Neural cell (in vitro differentiated cells): Measurements from ENCODE around the gene PYGO1. TPM values are rescaled to one million over a fixed set of nuclear protein-coding genes. Genes with fewer than 3 reads are reported as not detected.

Source experiments
- H2AFZ ChIP-seq: fragments of 200-600, 300-800 bp; sonication (generic), shearing (Covaris generic); 2 replicates; pipeline ENCODE4 v1.6.0; 2014; ENCODE audit warnings: low read depth, mild to moderate bottlenecking, antibody characterized with exemption, low read length, moderate library complexity
- H3F3A ChIP-seq: fragments of 200-600 bp; shearing (Covaris generic); 2 replicates; pipeline ENCODE4 v1.6.1; 2016; ENCODE audit warnings: mild to moderate bottlenecking, moderate library complexity, mixed read lengths, antibody characterized with exemption, low read length; ENCODE audit not compliant: insufficient read depth, poor library complexity, severe bottlenecking
- H3K27ac ChIP-seq: fragments of 200-600, 300-800 bp; sonication (generic), shearing (Covaris generic); 2 replicates; pipeline ENCODE4 v1.5.1; 2014; ENCODE audit warnings: mild to moderate bottlenecking, low read length, moderate library complexity
- H3K27me3 ChIP-seq: fragments of 300-800, 200-600 bp; sonication (generic), shearing (Covaris generic); 2 replicates; pipeline ENCODE4 v1.6.0; 2014; ENCODE audit warnings: mild to moderate bottlenecking, low read depth, low read length, moderate library complexity; ENCODE audit not compliant: insufficient read depth
- H3K36me3 ChIP-seq: fragments of 300-800, 200-600 bp; sonication (generic), shearing (Covaris generic); 2 replicates; pipeline ENCODE4 v1.5.1; 2014; ENCODE audit warnings: mild to moderate bottlenecking, antibody characterized with exemption, low read length, moderate library complexity; ENCODE audit not compliant: insufficient read depth
- H3K4me2 ChIP-seq: fragments of 300-800, 200-600 bp; sonication (generic), shearing (Covaris generic); 2 replicates; pipeline ENCODE4 v1.6.0; 2014; ENCODE audit warnings: mild to moderate bottlenecking, low read length
- H3K4me3 ChIP-seq: fragments of 300-800, 200-600 bp; sonication (generic), shearing (Covaris generic); 2 replicates; pipeline ENCODE4 v1.5.1; 2014; ENCODE audit warnings: mild to moderate bottlenecking, low read length, moderate library complexity
- H3K79me2 ChIP-seq: fragments of 200-600 bp; shearing (Covaris generic); replicated peaks from 2 replicates; pipeline ENCODE4 v1.6.0; 2014; ENCODE audit warnings: mild to moderate bottlenecking, low read length, moderate library complexity; ENCODE audit not compliant: insufficient read depth
- H3K9ac ChIP-seq: fragments of 300-800, 200-600 bp; sonication (generic), shearing (Covaris generic); 2 replicates; pipeline ENCODE4 v1.6.1; 2016; ENCODE audit warnings: mild to moderate bottlenecking, low read length, mixed read lengths
- H3K9me2 ChIP-seq: fragments of 200-600 bp; shearing (Covaris generic); 2 replicates; pipeline ENCODE4 v1.6.1; 2016; ENCODE audit warnings: mild to moderate bottlenecking, low read length, mixed read lengths; ENCODE audit not compliant: insufficient read depth
- H3K9me3 ChIP-seq: fragments of 200-600, 300-800 bp; sonication (generic), shearing (Covaris generic); 2 replicates; pipeline ENCODE4 v1.6.1; 2016; ENCODE audit warnings: mild to moderate bottlenecking, mixed run types, low read length, moderate library complexity, mixed read lengths
- H4K20me1 ChIP-seq: fragments of 200-600 bp; shearing (Covaris generic); 2 replicates; pipeline ENCODE4 v1.6.1; 2016; ENCODE audit warnings: mild to moderate bottlenecking, mixed run types; ENCODE audit not compliant: insufficient read depth
- CTCF ChIP-seq: fragments of 450-650 bp; IDR thresholded peaks from 2 replicates; pipeline ENCODE4 v1.5.1; 2014; ENCODE audit warnings: antibody characterized with exemption, mild to moderate bottlenecking, moderate library complexity; ENCODE audit not compliant: poor library complexity, severe bottlenecking
- EP300 ChIP-seq: fragments of 450-650 bp; conservative IDR thresholded peaks from 2 replicates; pipeline ENCODE4 v1.6.1; 2014; ENCODE audit warnings: antibody characterized with exemption, mild to moderate bottlenecking, moderate library complexity; ENCODE audit not compliant: poor library complexity, severe bottlenecking
- EZH2 ChIP-seq: fragments of 200-600, 300-800 bp; shearing (Covaris generic), sonication (generic); IDR thresholded peaks from 2 replicates; pipeline ENCODE4 v1.6.1; 2014; ENCODE audit warnings: antibody characterized with exemption, low read length, borderline replicate concordance, mild to moderate bottlenecking; ENCODE audit not compliant: insufficient read depth, poor library complexity, severe bottlenecking
- MXI1 ChIP-seq: fragments of 450-650 bp; conservative IDR thresholded peaks from 2 replicates; pipeline ENCODE4 v1.6.1; 2014; ENCODE audit warnings: antibody characterized with exemption, mild to moderate bottlenecking; ENCODE audit not compliant: poor library complexity, severe bottlenecking
- POLR2AphosphoS5 ChIP-seq: IDR thresholded peaks from 2 replicates; pipeline ENCODE4 v1.6.1; 2012
- RAD21 ChIP-seq: fragments of 450-650 bp; conservative IDR thresholded peaks from 2 replicates; pipeline ENCODE4 v1.6.1; 2014; ENCODE audit warnings: antibody characterized with exemption, mild to moderate bottlenecking, moderate library complexity
- REST ChIP-seq: IDR thresholded peaks from 2 replicates; pipeline ENCODE4 v1.6.1; 2012; ENCODE audit warnings: borderline replicate concordance
- SMC3 ChIP-seq: fragments of 450-650 bp; conservative IDR thresholded peaks from 2 replicates; pipeline ENCODE4 v1.6.1; 2014; ENCODE audit warnings: antibody characterized with exemption, mild to moderate bottlenecking, moderate library complexity; ENCODE audit not compliant: poor library complexity
- TAF1 ChIP-seq: IDR thresholded peaks from 2 replicates; pipeline ENCODE4 v1.6.1; 2012; ENCODE audit warnings: low read depth
- polyA plus RNA-seq: library from polyadenylated mRNA; depleted of rRNA; stranded (reverse); fragments of >200 nt; gene quantifications from 2 replicates; pipeline ENCODE4 v1.2.3, GENCODE V29; 2014

PYGO1 gene
- polyA plus RNA-seq, 1 donor from 2014 or later, result 27.6 TPM

GRCh38 chr15:55552451-55552850, 35.7 kb downstream of the PYGO1 start:
- Histone ChIP-seq H2AFZ (no peak overlapping the region), H3K27ac (no peak overlapping the region), H3K27me3 (no peaks in the 10 kb centered on the region), H3K9me2 (no peaks in the 10 kb centered on the region), H3K9me3 (peaks cover 6% of the 10 kb centered on the region), H3K4me3 (no peak overlapping the region), H3K4me2 (no peak overlapping the region), H3K36me3 (no peaks in the 10 kb centered on the region), H3F3A (no peaks in the 10 kb centered on the region), H3K9ac (no peak overlapping the region), H3K79me2 (peaks cover 10% of the 10 kb centered on the region), H4K20me1 (no peaks in the 10 kb centered on the region)
- TF ChIP-seq CTCF (no peak), MXI1 (no peak), RAD21 (no peak), POLR2AphosphoS5 (no peak), EP300 (no peak), TAF1 (no peak), REST (no peak), EZH2 (no peak), SMC3 (no peak)

GRCh38 chr15:55549305-55549704, 38.8 kb downstream of the PYGO1 start:
- no peak overlapping the region for H3K4me3 ChIP-seq
- H3K79me2 ChIP-seq, result peaks cover 3% of the 10 kb centered on the region
- H3F3A ChIP-seq, result no peaks in the 10 kb centered on the region
- H3K36me3 ChIP-seq, result peaks cover 7% of the 10 kb centered on the region
- H2AFZ ChIP-seq, result no peak overlapping the region
- H3K9me2 ChIP-seq, result no peaks in the 10 kb centered on the region
- no peaks in the 10 kb centered on the region for H4K20me1 ChIP-seq
- no peaks in the 10 kb centered on the region for H3K27me3 ChIP-seq
- no peak for TF ChIP-seq EP300
- no peak for TF ChIP-seq MXI1
- TF ChIP-seq EZH2, result no peak
- TF ChIP-seq SMC3, result no peak
- TF ChIP-seq REST, result no peak
- no peak overlapping the region for H3K9ac ChIP-seq
- H3K27ac ChIP-seq, result no peak overlapping the region
- no peaks in the 10 kb centered on the region for H3K9me3 ChIP-seq
- no peak overlapping the region for H3K4me2 ChIP-seq
